PC-9 (cell line): ENCODE measurements around the gene DIRAS1.

Source experiments
- EZH2 ChIP-seq: fragments of 200-600 bp; sonication (generic); IDR thresholded peaks from 2 replicates; pipeline ENCODE4 v1.8.0; 2017; ENCODE audit warnings: antibody characterized with exemption, low read depth
- TF ChIP-seq, protein P1 (sequence below): fragments of 200-600 bp; sonication (generic); conservative IDR thresholded peaks from 2 replicates; pipeline ENCODE4 v1.6.1; 2017; ENCODE audit warnings: mixed run types, antibody characterized with exemption, mild to moderate bottlenecking, moderate library complexity

DNA sequence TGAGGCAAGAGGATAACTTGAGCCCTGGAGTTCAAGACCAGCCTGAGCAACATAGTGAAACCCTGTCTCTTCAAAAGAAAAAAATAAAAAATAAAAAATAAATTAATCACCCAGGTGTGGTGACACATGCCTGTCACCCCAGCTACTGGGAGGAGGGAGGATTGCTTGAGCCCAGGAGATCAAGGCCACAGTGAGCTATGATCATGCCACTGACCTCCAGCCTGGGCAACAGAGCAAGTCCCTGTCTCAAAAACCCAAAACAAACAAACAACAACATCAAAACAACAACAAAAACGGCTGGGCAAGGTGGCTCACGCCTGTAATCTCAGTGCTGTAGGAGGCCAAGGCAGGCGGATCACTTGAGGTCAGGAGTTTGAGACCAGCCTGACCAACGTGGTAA lies 22.9 kb upstream of the DIRAS1 start:
- TF ChIP-seq, protein P1, sequence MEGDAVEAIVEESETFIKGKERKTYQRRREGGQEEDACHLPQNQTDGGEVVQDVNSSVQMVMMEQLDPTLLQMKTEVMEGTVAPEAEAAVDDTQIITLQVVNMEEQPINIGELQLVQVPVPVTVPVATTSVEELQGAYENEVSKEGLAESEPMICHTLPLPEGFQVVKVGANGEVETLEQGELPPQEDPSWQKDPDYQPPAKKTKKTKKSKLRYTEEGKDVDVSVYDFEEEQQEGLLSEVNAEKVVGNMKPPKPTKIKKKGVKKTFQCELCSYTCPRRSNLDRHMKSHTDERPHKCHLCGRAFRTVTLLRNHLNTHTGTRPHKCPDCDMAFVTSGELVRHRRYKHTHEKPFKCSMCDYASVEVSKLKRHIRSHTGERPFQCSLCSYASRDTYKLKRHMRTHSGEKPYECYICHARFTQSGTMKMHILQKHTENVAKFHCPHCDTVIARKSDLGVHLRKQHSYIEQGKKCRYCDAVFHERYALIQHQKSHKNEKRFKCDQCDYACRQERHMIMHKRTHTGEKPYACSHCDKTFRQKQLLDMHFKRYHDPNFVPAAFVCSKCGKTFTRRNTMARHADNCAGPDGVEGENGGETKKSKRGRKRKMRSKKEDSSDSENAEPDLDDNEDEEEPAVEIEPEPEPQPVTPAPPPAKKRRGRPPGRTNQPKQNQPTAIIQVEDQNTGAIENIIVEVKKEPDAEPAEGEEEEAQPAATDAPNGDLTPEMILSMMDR, result no peak
- no peak for TF ChIP-seq EZH2
